ENCODE measurements around the gene PLAC8. TPM values are rescaled to one million over a fixed set of nuclear protein-coding genes. Genes with fewer than 3 reads are reported as not detected.

The PLAC8 gene
- total and polyA plus RNA-seq, 2 of the 4 experiments (the other 2 are of a cell fraction), result not detected

- no peak for TF ChIP-seq CHD1 (IDR thresholded peaks at IDR 0.05; ENCODE audit: low read depth, low read length)
Observed at GRCh38 chr4:83074086-83074704, 40.3 kb downstream of the PLAC8 start (continued).

GRCh38 chr4:83071116-83071515, 43.4 kb downstream of the PLAC8 start:
- no peak overlapping the region for H2AFZ ChIP-seq (replicated peaks; ENCODE audit: low read length, poor library complexity)
- peak overlapping the region; percentile 41; the same call in 1 of the 2 replicates for H3K27ac ChIP-seq (ENCODE audit: insufficient read depth, low read length)
- ChIA-PET CTCF (interaction anchor here (0.7 to 1.4 kb wide), 5 partner anchors 39 to 210 kb away, joined by 3 to 6 read pairs (median 5); no protein-coding TSS in a partner anchor), POLR2A (ENCODE audit: unreplicated experiment) (interaction anchor here (0.5 kb wide), 1 partner anchor 215 kb away, joined by 3 read pairs; no protein-coding TSS in a partner anchor)
- no peak overlapping the region for H3K18ac ChIP-seq (ENCODE audit: low read depth, low read length)
- 0 out of 2 replicates have a peak overlapping the region, but pooled peaks have one; percentile 59 for H3K23ac ChIP-seq (ENCODE audit: low read depth, low read length)
- ATAC-seq (ENCODE audit: low read depth), result no peak
- no peaks in the 10 kb centered on the region for H3K27me3 ChIP-seq (ENCODE audit: control insufficient read depth, insufficient read depth, low read length)
- H2BK15ac ChIP-seq (ENCODE audit: low read depth, low read length), result no peak overlapping the region
- BruUV-seq (replicated peaks), result no TSS peak
- dilution Hi-C loops (cut with HindIII; ENCODE audit: low sequenced_read_pairs, unreplicated experiment), result no loop called here
- H2AK9ac ChIP-seq (replicated peaks; ENCODE audit: low read depth, low read length, poor library complexity), result no peak overlapping the region
- H4K5ac ChIP-seq (ENCODE audit: low read depth, low read length), result no peak overlapping the region
- in situ Hi-C loops (cut with MboI; ENCODE audit: low sequenced_read_pairs), result loop anchor here (10.0 kb wide), 1 partner anchor 214 kb away; the partner anchor contains the start of gene COQ2
- H3K9me3 ChIP-seq (ENCODE audit: control insufficient read depth, insufficient read depth, low read length), result no peaks in the 10 kb centered on the region
- no peak overlapping the region for H3K56ac ChIP-seq (ENCODE audit: extremely low read depth, insufficient read depth, low read length)
- H2BK120ac ChIP-seq (ENCODE audit: low read depth, low read length), result no peak overlapping the region
- peak; percentile 43 for DNase-seq
- H3K36me3 ChIP-seq (ENCODE audit: control insufficient read depth, insufficient read depth, low read length), result peaks cover 13% of the 10 kb centered on the region
- H3K4me1 ChIP-seq (ENCODE audit: control insufficient read depth, insufficient read depth, low read length), result peaks cover 4% of the 10 kb centered on the region
- H4K20me1 ChIP-seq (ENCODE audit: insufficient read depth, low read length), result no peaks in the 10 kb centered on the region
- peak overlapping the region in 1 of 2 experiments; percentile 26; a peak in 1 of 4 replicates for H4K8ac ChIP-seq (ENCODE audit: low read depth in 2 of 2, low read length in 2 of 2)
- 100% methylated on average over 1 of the region's 1 CpG; no CpG with 5 or more reads in 1 of the 2 experiments for WGBS, 2 experiments (ENCODE audit: extremely low coverage in 2 of 2, insufficient read length in 1 of 2)
- H2BK20ac ChIP-seq (ENCODE audit: low read depth, low read length), result no peak overlapping the region; the same call in 1 of the 2 replicates
- H3K9ac ChIP-seq (ENCODE audit: low read depth, low read length), result no peak overlapping the region
- intact Hi-C loops (cut with micrococcal nuclease), result no loop called here
- H2BK5ac ChIP-seq (ENCODE audit: low read depth, low read length, poor library complexity, severe bottlenecking), result no peak overlapping the region
- 0 out of 4 replicates have a peak, but pooled peaks cover 0 to 2% of the 10 kb centered on the region in 2 experiments for H3K79me1 ChIP-seq (ENCODE audit: low read depth in 1 of 2, low read length in 2 of 2)
- no peak overlapping the region; the same call in 1 of the 2 replicates for H3K4ac ChIP-seq (ENCODE audit: low read depth, low read length)
- H4K91ac ChIP-seq (ENCODE audit: insufficient read depth, low read depth, low read length), result no peak overlapping the region
- peaks cover 7% of the 10 kb centered on the region; the same call in 1 of the 2 replicates for H3K9me1 ChIP-seq (ENCODE audit: insufficient read depth, low read length)
- no peak overlapping the region for H3K4me3 ChIP-seq (ENCODE audit: insufficient read depth, low read depth, low read length)
- H3K4me2 ChIP-seq (ENCODE audit: low read depth, low read length), result no peak overlapping the region
- H2AK5ac ChIP-seq (ENCODE audit: low read depth, low read length), result peak overlapping the region; percentile 27; the same call in 1 of the 2 replicates
- H3K14ac ChIP-seq (replicated peaks; ENCODE audit: low read depth, low read length), result 0 out of 2 replicates have a peak overlapping the region, but pooled peaks have one; percentile 15
- no peak for TF ChIP-seq BHLHE40 (IDR thresholded peaks at IDR 0.05; ENCODE audit: low read depth, low read length)
- TF ChIP-seq FOS (IDR thresholded peaks at IDR 0.05; ENCODE audit: low read depth, low read length), result no peak
- TF ChIP-seq MAZ (IDR thresholded peaks at IDR 0.05; ENCODE audit: borderline replicate concordance, low read depth, low read length), result no peak
- TF ChIP-seq CTCF (conservative IDR thresholded peaks at IDR 0.05; ENCODE audit: low read depth, low read length), result no peak
- TF ChIP-seq RFX5 (IDR thresholded peaks at IDR 0.05; ENCODE audit: low read depth, low read length), result no peak
- TF ChIP-seq CHD1 (IDR thresholded peaks at IDR 0.05; ENCODE audit: low read depth, low read length), result no peak
- TF ChIP-seq MXI1 (IDR thresholded peaks at IDR 0.05; ENCODE audit: borderline replicate concordance, low read depth, low read length), result no peak
- no peak for TF ChIP-seq RCOR1 (IDR thresholded peaks at IDR 0.05; ENCODE audit: insufficient replicate concordance, low read length)
- no peak for TF ChIP-seq ELK1 (IDR thresholded peaks at IDR 0.05; ENCODE audit: borderline replicate concordance, low read depth, low read length)
- TF ChIP-seq NFE2L2 (IDR thresholded peaks at IDR 0.05; ENCODE audit: low read depth, low read length), result no peak
- TF ChIP-seq SMC3 (IDR thresholded peaks at IDR 0.05; ENCODE audit: low read depth, low read length), result no peak
- TF ChIP-seq MAFK (IDR thresholded peaks at IDR 0.05; ENCODE audit: low read depth, low read length), result no peak
- TF ChIP-seq RAD21 (IDR thresholded peaks at IDR 0.05; ENCODE audit: low read length), result no peak

Data from IMR-90 (cell line).